Activated CD8-positive, alpha-beta T cell treated with anti-CD3 and anti-CD28 coated beads for 36 hours (primary cell): ENCODE data around the gene FASTKD3. TPM values are rescaled to one million over a fixed set of nuclear protein-coding genes. Genes with fewer than 3 reads are reported as not detected.

Experiments used
- ATAC-seq: fragments of 200-7000 bp; cut with Tn5 transposase; one replicate; pipeline ENCODE4 v1.10.0; 2021; ENCODE audit warnings: mild to moderate bottlenecking, moderate library complexity
- CTCF ChIA-PET: fragments of 350-600 bp; sonication (Branson Sonifier 250); formaldehyde crosslinking; loops from one replicate; lab custom pipeline; 2021; ENCODE audit warnings: antibody characterized with exemption; lab: Charles Lee
- POLR2A ChIA-PET: fragments of 350-600 bp; sonication (Branson Sonifier 250); formaldehyde crosslinking; loops from one replicate; lab custom pipeline; 2021; ENCODE audit warnings: antibody characterized with exemption; lab: Charles Lee
- DNase-seq: peaks from one replicate; pipeline ENCODE4 v3.0.0-alpha.2; 2020
- H3K27ac Mint-ChIP-seq: one replicate; pipeline ENCODE4 v1.8.0; 2021; ENCODE audit warnings: mild to moderate bottlenecking, mixed read lengths
- H3K27me3 Mint-ChIP-seq: one replicate; pipeline ENCODE4 v1.8.0; 2021; ENCODE audit warnings: mixed read lengths
- H3K36me3 Mint-ChIP-seq: one replicate; pipeline ENCODE4 v1.8.0; 2021; ENCODE audit warnings: low read depth, mixed read lengths
- H3K4me1 Mint-ChIP-seq: one replicate; pipeline ENCODE4 v1.8.0; 2021; ENCODE audit warnings: low read depth, mixed read lengths
- H3K4me3 Mint-ChIP-seq: one replicate; pipeline ENCODE4 v1.8.0; 2021; ENCODE audit warnings: mild to moderate bottlenecking, moderate library complexity, mixed read lengths
- H3K9me3 Mint-ChIP-seq: one replicate; pipeline ENCODE4 v1.8.0; 2021; ENCODE audit warnings: mixed read lengths
- intact Hi-C: fragments of 100-400 bp; cut with micrococcal nuclease; formaldehyde crosslinking; loops from one replicate; pipeline ENCODE4 v1.10.0; 2022
- total RNA-seq, 2 experiments: library from RNA; stranded (reverse); gene quantifications; one replicate each; pipeline ENCODE4 v1.2.3, GENCODE V29; 2021
- TF ChIP-seq, protein P1 (sequence below): fragments of 200-600 bp; IDR thresholded peaks from one replicate; pipeline ENCODE4 v1.8.0; 2022; ENCODE audit warnings: antibody characterized with exemption, mild to moderate bottlenecking

The FASTKD3 gene
- total RNA-seq, 2 experiments from 2014 or later = 10.6 to 10.7 TPM

DNA sequence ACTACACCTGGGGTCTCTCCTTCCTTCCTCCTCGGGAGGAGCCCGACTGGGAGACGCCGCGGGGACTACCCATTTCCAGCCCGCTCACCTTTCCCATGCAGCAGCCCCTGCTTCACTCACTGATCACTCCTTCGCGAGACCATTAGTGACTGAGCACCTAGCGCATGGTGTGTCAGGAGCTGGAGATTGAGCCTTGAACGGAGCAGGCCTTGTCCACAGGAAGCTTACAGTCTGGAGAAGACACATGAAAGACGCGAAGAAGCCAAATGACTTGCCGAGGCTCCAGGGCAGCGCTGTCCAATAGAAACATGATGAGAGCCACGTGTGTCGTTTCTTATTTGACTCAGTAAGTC is 17.6 kb downstream of the FASTKD3 start:
- Mint-ChIP-seq H3K27ac (no peak overlapping the region), H3K27me3 (peaks cover 25% of the 10 kb centered on the region), H3K9me3 (no peaks in the 10 kb centered on the region), H3K4me3 (peak overlapping the region; percentile 64), H3K36me3 (peaks cover 2% of the 10 kb centered on the region), H3K4me1 (peaks cover 17% of the 10 kb centered on the region)
- ATAC-seq (no peak), DNase-seq (no peak)
- TF ChIP-seq, protein P1, sequence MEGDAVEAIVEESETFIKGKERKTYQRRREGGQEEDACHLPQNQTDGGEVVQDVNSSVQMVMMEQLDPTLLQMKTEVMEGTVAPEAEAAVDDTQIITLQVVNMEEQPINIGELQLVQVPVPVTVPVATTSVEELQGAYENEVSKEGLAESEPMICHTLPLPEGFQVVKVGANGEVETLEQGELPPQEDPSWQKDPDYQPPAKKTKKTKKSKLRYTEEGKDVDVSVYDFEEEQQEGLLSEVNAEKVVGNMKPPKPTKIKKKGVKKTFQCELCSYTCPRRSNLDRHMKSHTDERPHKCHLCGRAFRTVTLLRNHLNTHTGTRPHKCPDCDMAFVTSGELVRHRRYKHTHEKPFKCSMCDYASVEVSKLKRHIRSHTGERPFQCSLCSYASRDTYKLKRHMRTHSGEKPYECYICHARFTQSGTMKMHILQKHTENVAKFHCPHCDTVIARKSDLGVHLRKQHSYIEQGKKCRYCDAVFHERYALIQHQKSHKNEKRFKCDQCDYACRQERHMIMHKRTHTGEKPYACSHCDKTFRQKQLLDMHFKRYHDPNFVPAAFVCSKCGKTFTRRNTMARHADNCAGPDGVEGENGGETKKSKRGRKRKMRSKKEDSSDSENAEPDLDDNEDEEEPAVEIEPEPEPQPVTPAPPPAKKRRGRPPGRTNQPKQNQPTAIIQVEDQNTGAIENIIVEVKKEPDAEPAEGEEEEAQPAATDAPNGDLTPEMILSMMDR = no peak
- ChIA-PET POLR2A (no interaction called here), CTCF (interaction anchor here (0.7 to 2.3 kb wide), 2 partner anchors 9 to 20 kb away, joined by 3 to 5 read pairs; no protein-coding TSS in a partner anchor)
- intact Hi-C loops = no loop called here

DNA sequence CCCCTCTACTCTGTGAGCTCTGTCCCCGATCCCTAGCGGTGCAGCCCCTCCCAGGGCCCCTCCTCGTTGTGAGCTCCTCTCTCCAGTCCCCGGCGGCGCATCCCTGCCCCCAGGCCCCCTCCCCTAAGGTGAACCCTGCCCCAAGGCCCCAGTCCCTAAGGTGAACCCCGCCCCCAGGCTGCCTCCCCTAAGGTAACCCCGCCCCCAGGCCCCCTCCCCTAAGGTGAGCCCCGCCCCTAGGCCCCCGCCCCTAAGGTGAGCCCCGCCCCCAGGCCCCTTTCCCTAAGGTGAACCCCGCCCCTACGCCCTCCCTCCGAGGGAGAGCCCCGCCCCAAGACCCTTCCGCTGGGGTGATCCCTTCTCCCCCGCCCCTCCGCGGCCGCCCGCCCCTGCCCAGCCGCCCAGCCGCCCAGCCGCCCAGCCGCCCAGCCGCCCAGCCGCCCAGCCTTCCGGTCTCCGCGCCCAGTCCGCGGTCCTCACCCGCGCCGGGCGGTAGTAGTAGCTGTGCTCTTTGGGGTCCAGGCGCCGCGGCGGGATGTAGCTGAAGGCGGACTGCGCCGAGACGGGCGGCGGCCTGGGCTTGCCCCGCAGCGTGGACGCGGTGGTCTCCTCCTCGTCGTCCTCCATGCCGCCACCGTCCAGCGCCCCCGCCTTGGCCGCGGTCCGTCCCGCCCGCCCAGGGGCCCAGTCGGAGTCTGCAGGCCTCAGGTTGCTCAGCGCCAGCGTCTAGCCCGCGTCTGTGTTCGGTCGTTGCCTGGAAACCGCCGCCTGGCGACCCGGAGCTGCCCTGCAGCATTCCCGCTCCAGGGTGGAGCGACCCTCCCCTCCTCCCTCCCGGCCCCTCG is 18.2 kb downstream of the FASTKD3 start, which contains the start of gene CFAP90:
TSS of gene CFAP90 (minus strand) at position 739 of the 845 bp plus-strand sequence. CDS start at position 627, 112 bp downstream.
- ATAC-seq = peak; percentile 48
- peaks cover 26% of the 10 kb centered on the region for H3K27me3 Mint-ChIP-seq
- ChIA-PET POLR2A (no interaction called here), CTCF (interaction anchor here (0.7 to 2.3 kb wide), 3 partner anchors 9 to 49 kb away, joined by 3 to 5 read pairs (median 3); no protein-coding TSS in a partner anchor)
- no peaks in the 10 kb centered on the region for H3K9me3 Mint-ChIP-seq
- H3K4me1 Mint-ChIP-seq = peaks cover 17% of the 10 kb centered on the region
- intact Hi-C loops = no loop called here
- peak; percentile 18 for DNase-seq
- no peak within 1 kb of the TSS for H3K27ac Mint-ChIP-seq
- peak within 1 kb of the TSS; percentile 64 for H3K4me3 Mint-ChIP-seq
- H3K36me3 Mint-ChIP-seq = peaks cover 2% of the 10 kb centered on the region
- TF ChIP-seq, protein P1 = no peak

GRCh38 chr5:7849681-7850394 is 19.0 kb downstream of the FASTKD3 start:
- H3K4me3 Mint-ChIP-seq = peak overlapping the region; percentile 63
- peak; percentile 13 for DNase-seq
- H3K27me3 Mint-ChIP-seq = peaks cover 28% of the 10 kb centered on the region
- ChIA-PET POLR2A (no interaction called here), CTCF (interaction anchor here (0.6 to 2.3 kb wide), 3 partner anchors 10 to 1085 kb away, joined by 3 to 5 read pairs (median 3); no protein-coding TSS in a partner anchor)
- H3K36me3 Mint-ChIP-seq = peaks cover 2% of the 10 kb centered on the region
- ATAC-seq = peak; percentile 22
- H3K9me3 Mint-ChIP-seq = no peaks in the 10 kb centered on the region
- intact Hi-C loops = no loop called here
- peaks cover 17% of the 10 kb centered on the region for H3K4me1 Mint-ChIP-seq
- TF ChIP-seq, protein P1 = no peak
- H3K27ac Mint-ChIP-seq = no peak overlapping the region

- ChIA-PET POLR2A (no interaction called here), CTCF (interaction anchor here (1.3 kb wide), 1 partner anchor 32 kb away, joined by 3 read pairs; no protein-coding TSS in a partner anchor)
- Mint-ChIP-seq H3K27me3 (peaks cover 37% of the 10 kb centered on the region), H3K27ac (no peak overlapping the region), H3K4me3 (no peak overlapping the region), H3K36me3 (peaks cover 2% of the 10 kb centered on the region), H3K9me3 (no peaks in the 10 kb centered on the region), H3K4me1 (peaks cover 17% of the 10 kb centered on the region)
- intact Hi-C loops = no loop called here
- TF ChIP-seq, protein P1 = no peak
- DNase-seq (no peak), ATAC-seq (no peak)
Measured at GRCh38 chr5:7848296-7848695, 20.5 kb downstream of the FASTKD3 start.
